ENCODE results near the gene RIGI. TPM values are rescaled to one million over a fixed set of nuclear protein-coding genes. Genes with fewer than 3 reads are reported as not detected.

Gene RIGI
- total RNA-seq, 2 experiments from 2014 or later: 1.5 TPM

GRCh38 chr9:32500768-32501167 is 25.2 kb downstream of the RIGI start:
- no peaks in the 10 kb centered on the region for H3K9me2 ChIP-seq (ENCODE audit: insufficient read depth, low read length)
- H4K20me1 ChIP-seq (ENCODE audit: insufficient read depth, low read length): no peaks in the 10 kb centered on the region
- H3K9me3 ChIP-seq (ENCODE audit: low read length): no peaks in the 10 kb centered on the region
- BruUV-seq (replicated peaks): no TSS peak
- H3K36me3 ChIP-seq (ENCODE audit: insufficient read depth, low read length): no peaks in the 10 kb centered on the region
- no peak overlapping the region for H3K4me3 ChIP-seq (ENCODE audit: low read depth, low read length, poor library complexity, severe bottlenecking)
- TF ChIP-seq CTCF (conservative IDR thresholded peaks at IDR 0.05; ENCODE audit: low read length): no peak
- no peak for TF ChIP-seq EZH2phosphoT487 (IDR thresholded peaks at IDR 0.05; ENCODE audit: borderline replicate concordance, low read depth, low read length)
- ChIA-PET CTCF (ENCODE audit: unreplicated experiment) (no interaction called here), POLR2A (no interaction called here)
- H3K79me2 ChIP-seq (ENCODE audit: insufficient read depth, low read depth, low read length): no peaks in the 10 kb centered on the region
- no peak for DNase-seq (ENCODE audit: low spot score)
- intact Hi-C loops (cut with micrococcal nuclease; ENCODE audit: unreplicated experiment): no loop called here
- no peaks in the 10 kb centered on the region for H3K4me1 ChIP-seq (ENCODE audit: insufficient read depth, low read length, poor library complexity, severe bottlenecking)
- H3K27ac ChIP-seq (ENCODE audit: low read depth, low read length, poor library complexity, severe bottlenecking): no peak overlapping the region
- H3K4me2 ChIP-seq (ENCODE audit: low read length): no peak overlapping the region
- no peak overlapping the region for H2AFZ ChIP-seq (ENCODE audit: low read length)

GRCh38 chr9:32497921-32498320 is 28.1 kb downstream of the RIGI start:
- H3K9me3 ChIP-seq (ENCODE audit: low read length): no peaks in the 10 kb centered on the region
- H3K4me2 ChIP-seq (ENCODE audit: low read length): no peak overlapping the region
- no peaks in the 10 kb centered on the region for H3K79me2 ChIP-seq (ENCODE audit: insufficient read depth, low read depth, low read length)
- CTCF ChIA-PET (ENCODE audit: unreplicated experiment): no interaction called here
- H4K20me1 ChIP-seq (ENCODE audit: insufficient read depth, low read length): no peaks in the 10 kb centered on the region
- TF ChIP-seq CTCF (conservative IDR thresholded peaks at IDR 0.05; ENCODE audit: low read length) (no peak), EZH2phosphoT487 (IDR thresholded peaks at IDR 0.05; ENCODE audit: borderline replicate concordance, low read depth, low read length) (no peak)
- H3K27ac ChIP-seq (ENCODE audit: low read depth, low read length, poor library complexity, severe bottlenecking): no peak overlapping the region
- POLR2A ChIA-PET: no interaction called here
- H2AFZ ChIP-seq (ENCODE audit: low read length): no peak overlapping the region
- no peaks in the 10 kb centered on the region for H3K36me3 ChIP-seq (ENCODE audit: insufficient read depth, low read length)
- intact Hi-C loops (cut with micrococcal nuclease; ENCODE audit: unreplicated experiment): no loop called here
- no peaks in the 10 kb centered on the region for H3K9me2 ChIP-seq (ENCODE audit: insufficient read depth, low read length)
- no peak overlapping the region for H3K4me3 ChIP-seq (ENCODE audit: low read depth, low read length, poor library complexity, severe bottlenecking)
- H3K4me1 ChIP-seq (ENCODE audit: insufficient read depth, low read length, poor library complexity, severe bottlenecking): no peaks in the 10 kb centered on the region
- DNase-seq (ENCODE audit: low spot score): no peak
- BruUV-seq (replicated peaks): no TSS peak

DNA sequence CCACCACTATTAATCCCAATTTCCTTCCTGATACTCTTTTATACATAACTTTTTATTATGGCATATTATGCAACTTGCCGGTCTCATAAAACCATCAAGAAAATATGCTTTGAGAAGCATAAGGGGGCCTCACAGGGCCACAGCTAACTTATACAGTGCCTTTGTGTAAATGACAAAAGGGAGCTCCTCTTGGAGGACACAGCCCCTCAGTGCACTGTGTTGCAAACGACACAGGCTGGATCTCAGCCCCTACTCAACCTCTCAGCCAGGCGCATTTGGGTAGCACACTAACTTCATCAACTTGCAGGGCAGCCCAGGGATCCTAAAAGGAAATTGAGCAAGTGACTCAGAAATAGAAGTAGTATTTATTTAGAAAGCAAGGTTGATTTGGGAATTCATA is 35.4 kb downstream of the RIGI start:
- no peaks in the 10 kb centered on the region for H3K36me3 ChIP-seq (ENCODE audit: insufficient read depth, low read length)
- H3K4me3 ChIP-seq (ENCODE audit: low read depth, low read length, poor library complexity, severe bottlenecking): no peak overlapping the region
- no peaks in the 10 kb centered on the region for H3K9me2 ChIP-seq (ENCODE audit: insufficient read depth, low read length)
- intact Hi-C loops (cut with micrococcal nuclease; ENCODE audit: unreplicated experiment): no loop called here
- ChIA-PET CTCF (ENCODE audit: unreplicated experiment) (no interaction called here), POLR2A (no interaction called here)
- DNase-seq (ENCODE audit: low spot score): no peak
- TF ChIP-seq CTCF (conservative IDR thresholded peaks at IDR 0.05; ENCODE audit: low read length) (no peak), EZH2phosphoT487 (IDR thresholded peaks at IDR 0.05; ENCODE audit: borderline replicate concordance, low read depth, low read length) (no peak)
- H3K4me1 ChIP-seq (ENCODE audit: insufficient read depth, low read length, poor library complexity, severe bottlenecking): no peaks in the 10 kb centered on the region
- no peaks in the 10 kb centered on the region for H3K9me3 ChIP-seq (ENCODE audit: low read length)
- no peaks in the 10 kb centered on the region for H4K20me1 ChIP-seq (ENCODE audit: insufficient read depth, low read length)
- H3K27ac ChIP-seq (ENCODE audit: low read depth, low read length, poor library complexity, severe bottlenecking): no peak overlapping the region
- no TSS peak for BruUV-seq (replicated peaks)
- no peaks in the 10 kb centered on the region for H3K79me2 ChIP-seq (ENCODE audit: insufficient read depth, low read depth, low read length)
- no peak overlapping the region for H3K4me2 ChIP-seq (ENCODE audit: low read length)
- H2AFZ ChIP-seq (ENCODE audit: low read length): no peak overlapping the region

Data from OCI-LY7 (cell line).